ENCODE data around the gene NGLY1.

DNA sequence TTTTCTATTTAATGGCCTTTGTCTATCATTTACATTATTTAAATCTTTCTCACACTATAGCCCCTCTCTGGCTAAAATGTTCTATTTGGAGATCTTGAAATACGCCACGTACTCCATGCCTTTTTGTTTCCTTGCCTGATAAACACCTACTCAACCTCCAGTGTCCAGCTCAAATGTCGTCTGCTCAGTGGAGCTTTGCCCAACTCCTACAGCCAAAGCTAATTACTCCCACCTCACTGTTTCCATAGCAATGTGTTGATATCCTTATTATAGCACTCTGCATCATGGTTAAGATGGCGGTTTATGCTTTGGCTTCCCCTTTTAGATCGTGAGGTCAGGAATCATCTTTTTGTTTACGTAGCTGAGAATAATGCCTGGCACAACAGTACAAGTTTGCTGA is 55.9 kb downstream of the NGLY1 start:
- TF ChIP-seq, protein P1, sequence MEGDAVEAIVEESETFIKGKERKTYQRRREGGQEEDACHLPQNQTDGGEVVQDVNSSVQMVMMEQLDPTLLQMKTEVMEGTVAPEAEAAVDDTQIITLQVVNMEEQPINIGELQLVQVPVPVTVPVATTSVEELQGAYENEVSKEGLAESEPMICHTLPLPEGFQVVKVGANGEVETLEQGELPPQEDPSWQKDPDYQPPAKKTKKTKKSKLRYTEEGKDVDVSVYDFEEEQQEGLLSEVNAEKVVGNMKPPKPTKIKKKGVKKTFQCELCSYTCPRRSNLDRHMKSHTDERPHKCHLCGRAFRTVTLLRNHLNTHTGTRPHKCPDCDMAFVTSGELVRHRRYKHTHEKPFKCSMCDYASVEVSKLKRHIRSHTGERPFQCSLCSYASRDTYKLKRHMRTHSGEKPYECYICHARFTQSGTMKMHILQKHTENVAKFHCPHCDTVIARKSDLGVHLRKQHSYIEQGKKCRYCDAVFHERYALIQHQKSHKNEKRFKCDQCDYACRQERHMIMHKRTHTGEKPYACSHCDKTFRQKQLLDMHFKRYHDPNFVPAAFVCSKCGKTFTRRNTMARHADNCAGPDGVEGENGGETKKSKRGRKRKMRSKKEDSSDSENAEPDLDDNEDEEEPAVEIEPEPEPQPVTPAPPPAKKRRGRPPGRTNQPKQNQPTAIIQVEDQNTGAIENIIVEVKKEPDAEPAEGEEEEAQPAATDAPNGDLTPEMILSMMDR (conservative IDR thresholded peaks at IDR 0.05; ENCODE audit: low read length): no peak
- TF ChIP-seq EZH2phosphoT487 (IDR thresholded peaks at IDR 0.05; ENCODE audit: borderline replicate concordance, low read depth, low read length): no peak
